HCT116 (cell line): Measurements from ENCODE around the gene PFDN4. TPM values are rescaled to one million over a fixed set of nuclear protein-coding genes. Genes with fewer than 3 reads are reported as not detected.

ENCODE experiments used
- ATAC-seq: fragments of 200-7000 bp; cut with Tn5 transposase; 2 replicates; pipeline ENCODE4 v1.9.1; 2020; ENCODE audit warnings: mild to moderate bottlenecking, moderate library complexity
- BruUV-seq: library from RNA; stranded (reverse); fragments of 400-500 nt; replicated peaks from 2 replicates; lab custom pipeline; 2021; lab: Mats Ljungman, UMichigan
- CTCF ChIA-PET: fragments of 300-600 bp; sonication (Branson Sonifier 250); formaldehyde crosslinking; loops from one replicate; lab custom pipeline; 2021; ENCODE audit warnings: antibody characterized with exemption; lab: Charles Lee
- POLR2A ChIA-PET: fragments of 300-600, 350-600 bp; sonication (Branson Sonifier 250); formaldehyde crosslinking; loops from one replicate; lab custom pipeline; 2021; ENCODE audit warnings: antibody characterized with exemption; lab: Charles Lee
- RAD21 ChIA-PET, 2 experiments: fragments of 300-600 bp; sonication (Branson Sonifier 250); formaldehyde crosslinking; loops; one replicate each; lab custom pipeline; 2023; ENCODE audit warnings: low total read pairs in 2 of 2; ENCODE audit not compliant: uncharacterized antibody in 2 of 2, unreplicated experiment in 2 of 2, low non-redundant PET in 1 of 2; lab: Charles Lee
- DNase-seq: peaks from one replicate; pipeline ENCODE4 v3.0.0-alpha.2; 2010; ENCODE audit warnings: low read depth, low spot score
- H2AFZ ChIP-seq: fragments of 200-600 bp; shearing (Covaris generic), sonication (generic); 2 replicates; pipeline ENCODE4 v1.6.1; 2017; ENCODE audit warnings: low read depth, mixed run types, mixed read lengths, antibody characterized with exemption, low read length; ENCODE audit not compliant: poor library complexity, severe bottlenecking
- H3K27ac ChIP-seq: 2 replicates; pipeline ENCODE4 v1.5.1; 2012; ENCODE audit warnings: low read depth, low read length
- H3K27me3 ChIP-seq: fragments of 200-600 bp; sonication (generic); 2 replicates; pipeline ENCODE4 v1.6.1; 2016; ENCODE audit warnings: mixed run types, low read length, mixed read lengths; ENCODE audit not compliant: insufficient read depth
- H3K36me3 ChIP-seq, 2 experiments: fragments of 200-500 bp in 1 of 2; fragments of 200-600 bp in 1 of 2; sonication (Bioruptor generic) in 1 of 2; sonication (generic) in 1 of 2; 2 replicates each; pipeline versions ENCODE4 v1.5.1 to v1.6.1; 2014 to 2016; ENCODE audit warnings: low read length in 2 of 2, inconsistent platforms in 1 of 2, mixed read lengths in 1 of 2, mixed run types in 1 of 2; ENCODE audit not compliant: insufficient read depth in 2 of 2, control insufficient read depth in 1 of 2
- H3K4me1 ChIP-seq, 2 experiments: fragments of 200-600 bp in 1 of 2; sonication (generic) in 1 of 2; 2 replicates each; pipeline versions ENCODE4 v1.5.1 to v1.6.1; 2012 to 2017; ENCODE audit warnings: low read length in 2 of 2, inconsistent platforms in 1 of 2, mild to moderate bottlenecking in 1 of 2, mixed read lengths in 1 of 2, mixed run types in 1 of 2, moderate library complexity in 1 of 2; ENCODE audit not compliant: insufficient read depth in 2 of 2, control insufficient read depth in 1 of 2
- H3K4me2 ChIP-seq: fragments of 200-600 bp; sonication (generic); 2 replicates; pipeline ENCODE4 v1.6.1; 2017; ENCODE audit warnings: mixed run types, low read length, mixed read lengths
- H3K4me3 ChIP-seq, 2 experiments: fragments of 200-600 bp in 1 of 2; sonication (generic) in 1 of 2; replicated peaks in 1 of 2; 2 replicates each; pipeline ENCODE4 v1.5.1; 2011 to 2016; ENCODE audit warnings: low read length in 2 of 2, control low read depth in 1 of 2, low read depth in 1 of 2, mild to moderate bottlenecking in 1 of 2, mixed read lengths in 1 of 2, mixed run types in 1 of 2
- H3K79me2 ChIP-seq: fragments of 200-600 bp; sonication (generic); 2 replicates; pipeline ENCODE4 v1.6.1; 2017; ENCODE audit warnings: mild to moderate bottlenecking, mixed run types, low read length, moderate library complexity, mixed read lengths; ENCODE audit not compliant: insufficient read depth
- H3K9ac ChIP-seq: fragments of 200-600 bp; sonication (generic); 2 replicates; pipeline ENCODE4 v1.6.1; 2016; ENCODE audit warnings: low read length, mixed read lengths
- H3K9me2 ChIP-seq: fragments of 200-600 bp; sonication (generic), shearing (Covaris generic); 2 replicates; pipeline ENCODE4 v1.6.1; 2017; ENCODE audit warnings: mixed run types, mild to moderate bottlenecking, moderate library complexity; ENCODE audit not compliant: insufficient read depth
- H3K9me3 ChIP-seq, 2 experiments: fragments of 200-500 bp in 1 of 2; fragments of 200-600 bp in 1 of 2; sonication (Bioruptor generic) in 1 of 2; sonication (generic) in 1 of 2; 2 replicates each; pipeline ENCODE4 v1.6.1; 2014 to 2017; ENCODE audit warnings: low read length in 2 of 2, mixed read lengths in 2 of 2, inconsistent platforms in 1 of 2, low read depth in 1 of 2, mild to moderate bottlenecking in 1 of 2, mixed run types in 1 of 2, moderate library complexity in 1 of 2; ENCODE audit not compliant: control insufficient read depth in 1 of 2, insufficient read depth in 1 of 2
- H4K20me1 ChIP-seq: fragments of 200-600 bp; sonication (generic), shearing (Covaris generic); 2 replicates; pipeline ENCODE4 v1.6.1; 2017; ENCODE audit warnings: mixed run types, mild to moderate bottlenecking, moderate library complexity; ENCODE audit not compliant: insufficient read depth
- ELF1 ChIP-seq: IDR thresholded peaks from 2 replicates; pipeline ENCODE4 v1.6.1; 2012; ENCODE audit warnings: low read depth, borderline replicate concordance
- EZH2 ChIP-seq: fragments of 200-600 bp; sonication (generic); IDR thresholded peaks from 2 replicates; pipeline ENCODE4 v1.6.1; 2017; ENCODE audit warnings: antibody characterized with exemption, mixed run types
- FOSL1 ChIP-seq: IDR thresholded peaks from 2 replicates; pipeline ENCODE4 v1.6.1; 2012; ENCODE audit warnings: low read depth
- JUND ChIP-seq: IDR thresholded peaks from 2 replicates; pipeline ENCODE4 v1.6.1; 2012
- MAX ChIP-seq: IDR thresholded peaks from 2 replicates; pipeline ENCODE4 v1.6.1; 2012
- POLR2AphosphoS5 ChIP-seq: IDR thresholded peaks from 2 replicates; pipeline ENCODE4 v1.6.1; 2011; ENCODE audit warnings: mild to moderate bottlenecking, low read depth, low read length, moderate library complexity
- SP1 ChIP-seq: IDR thresholded peaks from 2 replicates; pipeline ENCODE4 v1.6.1; 2012; ENCODE audit warnings: low read depth
- intact Hi-C: fragments of 100-400 bp; cut with micrococcal nuclease; formaldehyde crosslinking; loops from 2 replicates; pipeline ENCODE4 v1.10.0; 2022
- total RNA-seq: library from RNA; stranded (reverse); gene quantifications from one replicate; pipeline ENCODE4 v1.2.1, GENCODE V29; 2021; ENCODE audit not compliant: unreplicated experiment
- TF ChIP-seq, protein P1 (sequence below): IDR thresholded peaks from 2 replicates; pipeline ENCODE4 v1.6.1; 2011; ENCODE audit warnings: mild to moderate bottlenecking, low read length, moderate library complexity; ENCODE audit not compliant: insufficient replicate concordance; ENCODE audit errors: extremely low read depth

The PFDN4 gene
- total RNA-seq, 1 experiment from 2014 or later: 71.5 TPM

DNA sequence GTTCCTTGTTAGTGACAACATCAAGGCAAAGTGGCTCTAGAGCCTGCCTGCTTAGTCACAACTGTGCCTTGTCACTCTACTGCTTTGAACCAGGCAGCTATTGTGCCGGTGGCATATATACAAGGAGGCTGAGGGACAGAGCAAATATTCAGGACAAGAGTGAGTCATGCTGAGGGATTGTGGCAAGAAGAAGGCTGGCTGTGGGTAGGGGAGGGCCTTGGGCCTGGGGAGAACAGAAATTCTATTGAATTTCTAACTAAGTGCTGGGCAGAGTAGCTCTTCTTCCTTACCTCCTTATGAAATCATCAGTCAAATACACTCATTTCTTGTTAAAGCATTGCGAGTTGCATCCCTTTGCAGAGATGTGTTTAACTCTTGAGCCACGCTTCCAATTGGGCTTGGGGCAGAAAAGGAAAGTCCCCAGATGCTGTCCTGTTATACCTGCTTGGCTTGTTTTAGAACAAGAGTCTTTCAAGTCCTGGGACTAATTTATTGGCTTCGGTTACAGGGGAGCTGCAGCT, 59.7 kb downstream of the PFDN4 start (continued):
- TF ChIP-seq, protein P1, sequence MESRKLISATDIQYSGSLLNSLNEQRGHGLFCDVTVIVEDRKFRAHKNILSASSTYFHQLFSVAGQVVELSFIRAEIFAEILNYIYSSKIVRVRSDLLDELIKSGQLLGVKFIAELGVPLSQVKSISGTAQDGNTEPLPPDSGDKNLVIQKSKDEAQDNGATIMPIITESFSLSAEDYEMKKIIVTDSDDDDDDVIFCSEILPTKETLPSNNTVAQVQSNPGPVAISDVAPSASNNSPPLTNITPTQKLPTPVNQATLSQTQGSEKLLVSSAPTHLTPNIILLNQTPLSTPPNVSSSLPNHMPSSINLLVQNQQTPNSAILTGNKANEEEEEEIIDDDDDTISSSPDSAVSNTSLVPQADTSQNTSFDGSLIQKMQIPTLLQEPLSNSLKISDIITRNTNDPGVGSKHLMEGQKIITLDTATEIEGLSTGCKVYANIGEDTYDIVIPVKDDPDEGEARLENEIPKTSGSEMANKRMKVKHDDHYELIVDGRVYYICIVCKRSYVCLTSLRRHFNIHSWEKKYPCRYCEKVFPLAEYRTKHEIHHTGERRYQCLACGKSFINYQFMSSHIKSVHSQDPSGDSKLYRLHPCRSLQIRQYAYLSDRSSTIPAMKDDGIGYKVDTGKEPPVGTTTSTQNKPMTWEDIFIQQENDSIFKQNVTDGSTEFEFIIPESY: no peak
- no peak for TF ChIP-seq EZH2

DNA sequence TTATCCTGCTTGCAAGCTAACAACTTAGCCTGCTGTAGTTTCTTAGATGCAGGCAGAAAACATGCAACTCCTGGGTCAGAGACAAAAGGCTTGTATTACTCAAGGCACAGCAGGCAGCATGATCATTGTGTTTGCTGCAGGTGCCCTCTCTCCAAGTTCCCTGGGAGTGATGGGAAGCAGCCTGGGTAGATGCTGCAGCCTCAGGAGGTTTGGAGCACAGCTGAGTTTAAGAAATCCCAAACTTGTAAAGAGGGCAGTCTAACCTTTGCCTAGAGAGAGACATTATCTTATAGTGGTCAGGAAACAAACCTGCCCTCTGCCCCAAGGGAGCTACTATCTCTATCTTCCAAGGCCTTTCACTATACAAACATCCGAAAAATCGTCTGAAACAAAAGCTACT, 61.1 kb downstream of the PFDN4 start:
- no peaks in the 10 kb centered on the region for H4K20me1 ChIP-seq
- no peaks in the 10 kb centered on the region for H3K27me3 ChIP-seq
- no peak for DNase-seq
- POLR2A ChIA-PET: interaction anchor here (2.3 kb wide), 1 partner anchor 8 kb away, joined by 5 read pairs; no protein-coding TSS in a partner anchor
- CTCF ChIA-PET: no interaction called here
- H3K79me2 ChIP-seq: no peaks in the 10 kb centered on the region
- no peaks in the 10 kb centered on the region for H3K36me3 ChIP-seq
- TF ChIP-seq ELF1 (no peak), SP1 (no peak), FOSL1 (no peak), MAX (no peak), JUND (no peak), POLR2AphosphoS5 (no peak), EZH2 (no peak)
- TF ChIP-seq, all 23 proteins: peak for 0
- no peak for ATAC-seq
- Histone ChIP-seq H3K9me3 (no peaks in the 10 kb centered on the region), H3K4me3 (no peak overlapping the region), H3K9me2 (no peaks in the 10 kb centered on the region), H3K4me1 (peaks cover 29 to 34% of the 10 kb centered on the region in 2 experiments), H2AFZ (no peak overlapping the region), H3K9ac (no peak overlapping the region), H3K27ac (no peak overlapping the region), H3K4me2 (no peak overlapping the region)
- intact Hi-C loops: no loop called here
- BruUV-seq: no TSS peak
- RAD21 ChIA-PET: no interaction called here

Other genes with a start within 250 kb of the PFDN4 start
- gene BCAS1, start 137.5 kb upstream of the PFDN4 start, total RNA-seq: 0.17 TPM
- gene CYP24A1, start 34.1 kb upstream of the PFDN4 start, total RNA-seq: 267 TPM